HG03108 (cell line): ENCODE data around the gene HGS.

Experiments used
- ATAC-seq: cut with Tn5 transposase; IDR thresholded peaks from one replicate; pipeline ENCODE4 v1.9.1; 2021; ENCODE audit warnings: moderate library complexity; ENCODE audit not compliant: unreplicated experiment

The HGS gene

GRCh38 chr17:81702934-81703746 lies 19.3 kb downstream of the HGS start, which contains the start of gene MRPL12:
Gene MRPL12, plus strand, starts transcription at chr17:81703367. Its CDS starts 135 bp downstream, at chr17:81703502.
- ATAC-seq: peak; percentile 81

- no peak for ATAC-seq
Observed at GRCh38 chr17:81703747-81704654, 20.2 kb downstream of the HGS start.

GRCh38 chr17:81705518-81706231 lies 21.9 kb downstream of the HGS start:
- no peak for ATAC-seq

- no peak for ATAC-seq
Observed at GRCh38 chr17:81706232-81706611, 22.4 kb downstream of the HGS start.

- no peak for ATAC-seq
Observed at GRCh38 chr17:81706757-81707624, 23.2 kb downstream of the HGS start.

GRCh38 chr17:81707725-81708646 lies 24.2 kb downstream of the HGS start:
- ATAC-seq: no peak

GRCh38 chr17:81708739-81709185 lies 25.0 kb downstream of the HGS start:
- no peak for ATAC-seq

- no peak for ATAC-seq
Observed at GRCh38 chr17:81710514-81711308, 26.9 kb downstream of the HGS start.

GRCh38 chr17:81711814-81712467 lies 28.1 kb downstream of the HGS start, which contains the start of gene SLC25A10:
Gene SLC25A10, plus strand, starts transcription at chr17:81712284. Its CDS starts 143 bp downstream, at chr17:81712427.
- ATAC-seq: peak; percentile 45

- ATAC-seq: peak; percentile 19
Observed at GRCh38 chr17:81712468-81713003, 28.7 kb downstream of the HGS start.

GRCh38 chr17:81713004-81713555 lies 29.3 kb downstream of the HGS start:
- no peak for ATAC-seq

- no peak for ATAC-seq
Observed at GRCh38 chr17:81713556-81714411, 30.0 kb downstream of the HGS start.

GRCh38 chr17:81714412-81715106 lies 30.7 kb downstream of the HGS start:
- no peak for ATAC-seq

- no peak for ATAC-seq
Observed at GRCh38 chr17:81715107-81715871, 31.5 kb downstream of the HGS start.
